Endodermal cell (in vitro differentiated cells): ENCODE data around the gene CARD11. TPM values are rescaled to one million over a fixed set of nuclear protein-coding genes. Genes with fewer than 3 reads are reported as not detected.

Experiments used
- DNase-seq: peaks from one replicate; pipeline ENCODE4 v3.0.0-alpha.2; 2017
- H3K27ac ChIP-seq: 2 replicates; pipeline ENCODE4 v1.5.1; 2013; ENCODE audit warnings: mild to moderate bottlenecking, low read depth, low read length, moderate library complexity
- H3K27me3 ChIP-seq: 2 replicates; pipeline ENCODE4 v1.6.1; 2013; ENCODE audit warnings: mild to moderate bottlenecking, low read length, moderate library complexity; ENCODE audit not compliant: insufficient read depth, control insufficient read depth, poor library complexity, severe bottlenecking
- H3K36me3 ChIP-seq: 2 replicates; pipeline ENCODE4 v1.7.0; 2013; ENCODE audit warnings: mild to moderate bottlenecking, low read length, moderate library complexity; ENCODE audit not compliant: control insufficient read depth, insufficient read depth
- H3K4me1 ChIP-seq: one replicate; pipeline ENCODE4 v1.7.0; 2013; ENCODE audit warnings: low read length; ENCODE audit not compliant: control insufficient read depth, insufficient read depth
- H3K4me3 ChIP-seq: 2 replicates; pipeline ENCODE4 v1.5.1; 2013; ENCODE audit warnings: mild to moderate bottlenecking, low read length, moderate library complexity
- H3K9ac ChIP-seq: 2 replicates; pipeline ENCODE4 v1.6.1; 2013; ENCODE audit warnings: mild to moderate bottlenecking, low read length, moderate library complexity; ENCODE audit not compliant: poor library complexity, severe bottlenecking; ENCODE audit errors: extremely low read depth
- H3K9me3 ChIP-seq: 2 replicates; pipeline ENCODE4 v1.6.1; 2013; ENCODE audit warnings: mild to moderate bottlenecking, low read length, moderate library complexity; ENCODE audit not compliant: control insufficient read depth
- H3K27ac Mint-ChIP-seq: 2 replicates; pipeline ENCODE4 v1.8.0; 2020; ENCODE audit warnings: mixed read lengths
- H3K27me3 Mint-ChIP-seq: 2 replicates; pipeline ENCODE4 v1.8.0; 2021; ENCODE audit warnings: mild to moderate bottlenecking, mixed read lengths; ENCODE audit not compliant: insufficient read depth
- H3K36me3 Mint-ChIP-seq: 2 replicates; pipeline ENCODE4 v1.8.0; 2020; ENCODE audit warnings: low read depth, mixed read lengths
- H3K4me1 Mint-ChIP-seq: 2 replicates; pipeline ENCODE4 v1.8.0; 2020; ENCODE audit warnings: mixed read lengths
- H3K4me3 Mint-ChIP-seq: 2 replicates; pipeline ENCODE4 v1.8.0; 2020; ENCODE audit warnings: mild to moderate bottlenecking, moderate library complexity, mixed read lengths
- H3K9me3 Mint-ChIP-seq: 2 replicates; pipeline ENCODE4 v1.8.0; 2020; ENCODE audit warnings: mild to moderate bottlenecking, mixed read lengths
- CTCF ChIP-seq: fragments of 200-600 bp; sonication (generic); conservative IDR thresholded peaks from 2 replicates; pipeline ENCODE4 v1.5.0; 2021; ENCODE audit warnings: antibody characterized with exemption, mild to moderate bottlenecking
- WGBS, 2 experiments: methylation state at CpG; one replicate each; pipeline versions ENCODE4 v1.1.5 to v1.1.7; 2013; ENCODE audit warnings: missing lambda C conversion rate in 2 of 2, mixed read lengths in 1 of 2; ENCODE audit not compliant: insufficient coverage in 1 of 2, insufficient read length in 1 of 2; 5-methylcytosine and 5-hydroxymethylcytosine counted together
- long read RNA-seq, 4 experiments: library from polyadenylated mRNA in 2 of 4; library from RNA in 1 of 4; library from capped mRNA in 1 of 4; stranded (forward) in 3 of 4; unstranded in 1 of 4; transcript quantifications; one replicate each; pipeline ENCODE4 v2.0.0, GENCODE V29; 2020 to 2021; ENCODE audit warnings: inconsistent platforms in 1 of 4
- polyA plus RNA-seq, 2 experiments: library from polyadenylated mRNA; stranded (reverse); fragments of 50-300 nt; gene quantifications; one replicate each; pipeline ENCODE4 v1.2.3, GENCODE V29; 2013
- total RNA-seq, 2 donors: library from RNA; stranded (reverse); fragmentation: NEBNext Ultra II Directional in 1 of 2; extraction: Animal tissue kit (Norgen Biotek cat#: 25700) in 1 of 2; gene quantifications; 2 replicates in 1 of 2; 3 replicates in 1 of 2; pipeline ENCODE4 v1.2.1, GENCODE V29; 2021

The CARD11 gene
- 10 to 100 TPM in 1 of 2 donors, 1 to 10 TPM in 1; 7.2 to 10.8 TPM for total RNA-seq
- polyA plus RNA-seq (2013, experiment 1 of 2), result 2.1 TPM
- polyA plus RNA-seq (2013, experiment 2 of 2), result 1.4 TPM
- long read RNA-seq, experiment 1, partial matches to known transcripts, result 0 of 2 reads
- long read RNA-seq, experiment 1, other reads (novel, unspliced or antisense), result 2 of 2 reads
- long read RNA-seq, experiment 2, full-length matches to known transcripts, result 4 of 11 reads
- long read RNA-seq, experiment 2, partial matches to known transcripts, result 4 of 11 reads
- long read RNA-seq, experiment 2, other reads (novel, unspliced or antisense), result 3 of 11 reads
- long read RNA-seq, experiment 3, full-length matches to known transcripts, result 2 of 15 reads
- long read RNA-seq, experiment 3, partial matches to known transcripts, result 11 of 15 reads
- long read RNA-seq, experiment 3, other reads (novel, unspliced or antisense), result 2 of 15 reads
- long read RNA-seq, experiment 4, result 0 reads

- Histone ChIP-seq H3K9me3 (no peaks in the 10 kb centered on the region), H3K27ac (no peak within 1 kb of the TSS), H3K4me3 (no peak within 1 kb of the TSS), H3K4me1 (peaks cover 4% of the 10 kb centered on the region), H3K36me3 (no peaks in the 10 kb centered on the region), H3K9ac (no peak within 1 kb of the TSS), H3K27me3 (no peaks in the 10 kb centered on the region)
- no peaks in the 10 kb centered on the region for H3K9me3 Mint-ChIP-seq
- no peaks in the 10 kb centered on the region for H3K36me3 Mint-ChIP-seq
- H3K4me1 Mint-ChIP-seq, result peaks cover 3% of the 10 kb centered on the region
- no peak for TF ChIP-seq CTCF
- peak; percentile 72 for DNase-seq
- H3K27ac Mint-ChIP-seq, result no peak within 1 kb of the TSS
- H3K27me3 Mint-ChIP-seq, result no peaks in the 10 kb centered on the region
- H3K4me3 Mint-ChIP-seq, result peak within 1 kb of the TSS; percentile 60
- 21% methylated on average over 12 to 42 of the region's 45 CpGs for WGBS, 2 experiments
These were observed at the start of gene CARD11 for GRCh38 chr7:3043544-3044371. TSS of gene CARD11 (minus strand) at chr7:3043867. CDS start at chr7:2958506, 85,361 bp downstream.

GRCh38 chr7:3092468-3092867 is 48.8 kb upstream of the CARD11 start:
- TF ChIP-seq CTCF, result no peak
- Mint-ChIP-seq H3K9me3 (no peaks in the 10 kb centered on the region), H3K27ac (no peak overlapping the region), H3K27me3 (no peaks in the 10 kb centered on the region), H3K36me3 (no peaks in the 10 kb centered on the region), H3K4me3 (no peak overlapping the region), H3K4me1 (no peaks in the 10 kb centered on the region)
- 92 to 100% methylated on average over 1 to 6 of the region's 6 CpGs for WGBS, 2 experiments
- Histone ChIP-seq H3K4me1 (no peaks in the 10 kb centered on the region), H3K4me3 (no peak overlapping the region), H3K9me3 (no peaks in the 10 kb centered on the region), H3K36me3 (no peaks in the 10 kb centered on the region), H3K27me3 (no peaks in the 10 kb centered on the region), H3K9ac (no peak overlapping the region), H3K27ac (no peak overlapping the region)
- DNase-seq, result no peak

GRCh38 chr7:3091631-3092030 is 48.0 kb upstream of the CARD11 start:
- Mint-ChIP-seq H3K4me1 (no peaks in the 10 kb centered on the region), H3K9me3 (no peaks in the 10 kb centered on the region), H3K27me3 (no peaks in the 10 kb centered on the region), H3K27ac (no peak overlapping the region), H3K36me3 (no peaks in the 10 kb centered on the region), H3K4me3 (no peak overlapping the region)
- Histone ChIP-seq H3K27me3 (no peaks in the 10 kb centered on the region), H3K27ac (no peak overlapping the region), H3K9me3 (no peaks in the 10 kb centered on the region), H3K9ac (no peak overlapping the region), H3K36me3 (no peaks in the 10 kb centered on the region), H3K4me1 (no peaks in the 10 kb centered on the region), H3K4me3 (no peak overlapping the region)
- TF ChIP-seq CTCF, result no peak
- 83 to 95% methylated on average over 2 to 8 of the region's 8 CpGs for WGBS, 2 experiments
- DNase-seq, result no peak
